ENCODE data around the gene MXD4.
"Not testable (repeated sequence)": the region's sequence is repeated elsewhere in the genome, so short reads cannot be mapped to it uniquely, and the experiment has no call there.

The MXD4 gene

DNA sequence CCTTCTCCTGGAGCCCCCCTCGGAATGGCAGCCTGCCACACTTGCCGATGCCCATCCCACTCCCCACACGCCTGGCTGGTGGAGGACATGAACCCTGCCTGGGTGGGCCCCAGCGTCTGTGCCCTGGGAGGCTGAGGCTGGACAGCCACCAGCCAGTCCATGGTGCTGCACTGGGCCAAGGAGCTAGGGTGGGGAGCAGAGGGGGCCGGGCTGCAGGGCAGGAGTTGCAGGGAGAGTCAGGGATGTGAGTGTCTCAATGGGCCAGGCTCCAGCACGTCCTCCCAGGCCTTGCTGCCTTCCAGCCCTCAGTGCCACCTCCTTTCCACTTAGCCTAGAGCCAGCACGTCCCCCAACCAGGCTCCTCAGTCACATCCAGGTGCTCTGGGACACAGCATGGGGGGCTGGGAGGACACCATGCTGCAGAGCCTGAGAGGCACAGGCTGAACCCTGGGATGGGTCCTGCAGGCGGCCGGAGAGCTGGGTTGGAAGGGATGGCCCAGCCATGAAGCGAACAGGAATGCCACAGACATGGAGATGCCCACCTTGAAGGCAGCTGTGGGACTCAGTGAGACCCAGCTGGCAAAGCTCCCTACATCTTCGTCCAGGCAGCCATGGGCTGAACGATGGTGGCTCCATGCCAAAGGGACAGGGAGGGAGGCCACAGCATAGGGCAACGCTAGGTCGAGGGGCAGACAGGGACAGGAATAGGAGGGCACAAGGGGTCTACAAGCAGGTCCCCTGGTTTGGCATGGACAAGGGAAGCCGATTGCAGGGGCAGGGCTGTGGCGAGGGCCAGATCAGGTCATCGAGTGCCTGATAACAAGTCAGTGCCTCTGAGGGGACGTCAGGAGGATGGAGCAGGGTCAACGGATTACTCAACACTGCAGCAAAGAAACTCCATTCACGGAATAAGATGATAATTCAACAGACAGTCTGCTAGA is 30.1 kb upstream of the MXD4 start:
- no peak for DNase-seq

GRCh38 chr4:2290974-2291704 is 29.2 kb upstream of the MXD4 start:
- DNase-seq, result peak; percentile 62

GRCh38 chr4:2290488-2290887 is 28.6 kb upstream of the MXD4 start:
- DNase-seq, result no peak

GRCh38 chr4:2289955-2290333 is 28.0 kb upstream of the MXD4 start:
- no peak for DNase-seq

GRCh38 chr4:2289311-2289954 is 27.5 kb upstream of the MXD4 start:
- no peak for DNase-seq

DNA sequence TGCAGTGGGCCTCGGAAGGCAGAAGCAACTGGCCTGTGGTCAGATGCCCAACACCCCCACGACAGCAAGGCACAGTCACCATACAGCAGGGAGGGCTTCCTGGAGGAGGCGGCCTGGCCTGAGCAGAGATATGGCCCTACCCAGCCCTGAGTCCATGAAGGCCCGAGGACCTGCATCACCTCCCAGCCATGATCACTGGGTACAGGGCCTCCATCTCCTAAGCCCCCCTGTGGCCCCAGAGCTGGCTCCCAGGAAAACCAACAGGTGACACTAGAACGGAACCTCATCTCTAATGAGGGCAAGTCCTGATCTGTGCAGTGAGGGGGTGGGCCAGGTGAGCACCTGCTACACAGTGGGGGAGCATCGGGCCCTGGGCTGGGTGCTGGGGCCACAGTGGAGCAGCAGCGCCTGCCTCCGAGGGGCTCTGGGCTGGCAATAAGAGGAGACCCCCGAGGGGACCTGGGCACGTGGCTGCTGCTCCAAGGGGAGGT is 26.2 kb upstream of the MXD4 start:
- DNase-seq, result no peak

DNA sequence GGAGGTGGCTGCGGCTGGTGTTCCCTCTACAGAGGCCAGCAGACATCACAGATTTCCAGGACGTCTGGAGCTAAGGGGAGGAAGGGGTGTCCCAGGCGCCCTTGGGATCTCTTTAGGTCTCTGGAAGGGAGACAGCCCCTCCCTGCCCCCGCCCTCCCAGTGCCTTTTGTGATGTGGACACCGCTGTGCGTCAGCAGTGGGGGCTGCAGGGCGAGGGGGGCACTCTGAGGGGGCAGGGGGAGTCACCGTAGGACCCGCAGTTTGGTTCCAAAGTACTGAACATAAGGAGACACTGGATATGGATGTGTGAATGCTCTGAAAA is 25.6 kb upstream of the MXD4 start:
- no peak for DNase-seq

- no peak for DNase-seq
These were observed 25.1 kb upstream of the MXD4 start for GRCh38 chr4:2286904-2287593.

DNA sequence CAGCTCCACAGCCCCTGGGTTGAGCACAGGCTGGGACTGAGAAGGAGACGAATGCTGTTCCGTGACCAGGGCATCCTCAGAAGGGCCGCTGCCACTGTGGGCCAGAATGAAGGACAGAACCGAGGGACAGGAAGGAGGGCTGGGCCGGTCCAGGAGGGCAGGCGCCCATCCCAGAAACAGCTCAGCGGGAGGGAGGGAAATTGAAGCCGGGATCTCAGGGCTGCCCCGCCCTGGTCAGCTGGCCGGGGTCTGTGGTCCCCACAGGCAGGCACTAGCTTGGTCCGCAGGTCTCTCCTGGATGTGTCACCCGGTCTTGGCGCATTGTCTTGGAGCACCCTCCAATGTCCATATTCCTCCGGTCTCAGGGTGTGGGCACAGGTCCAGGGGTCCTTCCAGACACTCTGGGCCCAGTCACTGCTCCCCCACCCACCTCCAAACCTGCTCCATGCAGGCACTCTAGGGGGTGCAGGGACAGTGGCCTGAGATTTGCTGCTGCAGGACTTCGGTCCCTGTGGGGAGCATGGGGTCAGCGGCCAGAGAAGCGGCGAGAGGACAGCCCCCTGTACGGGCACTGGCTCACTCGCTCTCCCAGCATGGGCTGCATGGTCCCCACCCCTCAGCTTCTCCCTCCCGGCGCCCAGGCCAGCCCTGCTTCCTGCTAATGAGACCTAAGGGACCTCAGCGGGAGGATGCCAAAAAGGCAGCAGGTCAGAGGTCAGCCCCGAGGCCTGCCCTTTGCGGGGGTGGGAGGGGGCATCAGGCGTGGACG is 23.9 kb upstream of the MXD4 start:
- no peak for DNase-seq

DNA sequence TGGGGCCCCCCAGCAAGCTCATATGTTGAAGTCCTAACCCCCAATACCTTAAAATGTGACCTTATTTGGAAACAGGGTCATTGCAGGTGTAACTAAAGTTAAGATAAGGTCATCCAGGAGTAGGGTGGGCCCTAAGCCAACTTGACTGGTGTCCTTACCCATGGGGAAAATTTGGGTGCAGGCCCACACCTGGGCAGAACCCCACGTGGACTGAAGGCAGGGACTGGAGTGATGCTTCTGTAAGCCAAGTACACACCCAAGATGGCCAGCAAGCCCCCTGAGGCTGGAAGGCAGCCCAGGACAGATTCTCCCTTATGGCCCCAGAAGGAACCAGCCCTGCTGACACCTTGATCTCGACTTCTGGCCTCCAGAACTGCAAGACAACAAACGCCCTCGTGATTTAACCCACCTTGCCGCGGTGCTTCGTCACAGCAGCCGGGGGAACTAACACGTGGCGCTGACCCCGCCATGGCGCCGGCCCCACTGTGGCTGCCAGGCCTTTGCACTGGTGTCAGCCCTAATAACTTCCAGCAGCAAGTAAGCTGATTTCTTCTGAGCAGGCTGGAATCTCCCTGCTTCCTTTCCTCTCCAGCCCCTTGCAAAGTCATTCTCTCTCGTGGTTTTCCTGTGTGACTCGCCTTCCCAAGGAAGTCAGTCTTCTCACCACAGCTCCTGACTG is 23.2 kb upstream of the MXD4 start:
- no peak for DNase-seq

DNA sequence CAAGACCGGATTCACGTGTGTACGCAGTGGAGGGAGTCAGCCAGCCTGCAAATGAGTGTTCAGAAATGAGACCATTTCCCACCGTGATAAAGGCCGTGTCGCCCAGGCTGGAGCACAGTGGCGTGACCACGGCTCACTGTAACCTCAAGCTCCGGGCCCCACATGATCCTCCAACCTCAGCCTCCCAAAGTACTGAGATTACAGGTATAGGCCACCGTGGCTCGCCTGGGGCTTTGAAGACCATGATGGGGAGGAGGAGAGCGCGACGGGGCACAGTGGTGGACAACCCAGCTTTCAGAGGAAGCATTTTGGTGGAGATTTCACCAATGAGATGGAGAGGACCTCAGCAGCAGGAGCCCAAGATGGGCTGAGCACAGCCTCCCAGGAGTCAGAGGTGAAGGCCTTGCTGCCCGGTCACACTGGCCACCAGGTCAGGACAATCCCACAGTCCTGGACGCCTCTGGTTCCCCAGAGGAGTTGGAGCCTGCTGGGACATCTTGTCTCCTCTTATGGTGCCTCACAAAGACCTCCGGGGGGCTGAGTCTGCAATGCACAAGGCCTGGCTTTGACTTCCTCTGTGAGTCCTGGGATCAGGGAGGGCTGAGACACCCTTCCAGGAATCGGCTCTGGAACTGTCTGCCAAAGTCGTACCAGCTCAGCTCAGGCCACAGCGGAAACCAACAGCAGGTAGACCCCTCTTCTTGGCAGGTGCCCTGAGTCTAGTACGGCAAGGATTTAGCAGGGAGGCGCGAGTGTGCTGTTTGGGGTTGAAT is 22.4 kb upstream of the MXD4 start:
- DNase-seq, result no peak

DNA sequence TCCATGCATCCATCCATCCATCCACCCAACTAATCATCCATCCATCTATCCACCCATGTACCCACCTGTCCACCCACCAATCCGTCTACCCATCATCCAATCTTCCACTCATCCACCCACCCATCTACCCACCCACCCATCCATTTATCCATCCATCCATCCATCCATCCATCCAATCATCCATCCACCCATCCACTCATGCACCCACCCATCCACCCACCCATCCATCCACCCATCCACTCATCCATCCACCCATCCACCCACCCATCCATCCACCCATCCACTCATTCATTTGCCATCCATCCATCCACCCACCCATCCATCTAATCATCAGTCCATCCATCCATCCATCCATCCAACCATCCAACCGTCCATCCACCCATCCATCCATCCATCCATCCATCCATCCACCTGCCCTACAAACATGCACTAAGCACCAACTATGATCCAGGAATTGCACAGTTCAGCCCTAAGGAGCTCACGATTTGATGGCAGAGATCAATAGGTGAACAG is 21.3 kb upstream of the MXD4 start:
- DNase-seq, result no peak

GRCh38 chr4:2281575-2282343 is 19.9 kb upstream of the MXD4 start:
- peak; percentile 64 for DNase-seq

DNA sequence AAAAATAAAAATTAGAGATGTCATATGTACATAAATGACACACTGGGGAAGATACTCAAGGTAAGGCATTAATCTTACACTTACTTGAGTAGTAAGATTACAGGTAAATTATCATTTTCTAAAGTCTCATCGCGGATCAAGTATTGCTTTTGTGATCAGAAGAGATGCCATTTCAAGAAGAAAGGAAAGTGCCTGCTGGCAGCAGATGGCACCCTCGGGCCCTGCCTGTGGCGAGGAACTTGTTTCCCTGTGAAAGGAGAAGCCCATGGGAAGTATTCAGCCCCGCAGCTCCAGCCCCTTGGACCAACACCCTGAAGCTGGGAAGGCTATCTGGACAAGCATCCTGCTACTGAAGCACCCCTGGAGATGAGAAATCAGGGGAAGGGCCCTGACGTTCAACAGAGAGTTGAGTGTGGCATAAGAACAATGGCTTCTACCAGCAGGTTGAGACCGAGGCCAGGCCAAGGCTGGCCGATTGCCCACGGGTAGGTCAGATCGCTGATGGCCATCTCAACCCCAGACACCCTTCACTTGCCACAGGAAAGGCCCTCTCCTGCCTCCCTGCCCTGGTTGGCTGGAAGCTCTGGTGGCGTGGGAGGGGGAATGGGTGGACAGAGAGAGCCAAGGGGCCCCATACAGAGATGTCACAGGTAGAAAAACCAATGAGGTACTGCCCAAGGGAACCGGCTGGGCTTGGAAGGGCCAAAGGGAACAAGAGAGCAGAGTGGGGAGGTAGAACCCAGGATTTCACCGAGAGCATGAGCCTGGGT is 18.8 kb upstream of the MXD4 start:
- no peak for DNase-seq

DNA sequence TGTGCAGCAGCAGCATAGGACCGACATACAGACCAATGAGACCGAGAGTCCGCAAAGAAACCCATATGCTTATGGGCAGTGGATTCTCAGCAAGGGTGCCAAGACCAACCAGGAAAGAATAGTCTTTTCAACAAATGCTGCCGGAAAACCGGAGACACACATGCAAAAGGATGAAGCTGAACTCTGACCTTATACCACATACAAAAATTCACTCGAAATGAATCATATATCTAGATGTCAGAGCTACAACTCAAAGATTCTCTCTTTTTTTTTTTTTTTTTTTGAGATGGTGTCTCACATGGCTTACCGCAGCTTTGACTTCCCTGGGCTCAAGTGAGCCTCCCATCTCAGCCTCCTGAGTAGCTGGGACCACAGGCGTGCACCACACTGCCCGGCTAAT is 16.0 kb upstream of the MXD4 start:
- DNase-seq, result no peak

DNA sequence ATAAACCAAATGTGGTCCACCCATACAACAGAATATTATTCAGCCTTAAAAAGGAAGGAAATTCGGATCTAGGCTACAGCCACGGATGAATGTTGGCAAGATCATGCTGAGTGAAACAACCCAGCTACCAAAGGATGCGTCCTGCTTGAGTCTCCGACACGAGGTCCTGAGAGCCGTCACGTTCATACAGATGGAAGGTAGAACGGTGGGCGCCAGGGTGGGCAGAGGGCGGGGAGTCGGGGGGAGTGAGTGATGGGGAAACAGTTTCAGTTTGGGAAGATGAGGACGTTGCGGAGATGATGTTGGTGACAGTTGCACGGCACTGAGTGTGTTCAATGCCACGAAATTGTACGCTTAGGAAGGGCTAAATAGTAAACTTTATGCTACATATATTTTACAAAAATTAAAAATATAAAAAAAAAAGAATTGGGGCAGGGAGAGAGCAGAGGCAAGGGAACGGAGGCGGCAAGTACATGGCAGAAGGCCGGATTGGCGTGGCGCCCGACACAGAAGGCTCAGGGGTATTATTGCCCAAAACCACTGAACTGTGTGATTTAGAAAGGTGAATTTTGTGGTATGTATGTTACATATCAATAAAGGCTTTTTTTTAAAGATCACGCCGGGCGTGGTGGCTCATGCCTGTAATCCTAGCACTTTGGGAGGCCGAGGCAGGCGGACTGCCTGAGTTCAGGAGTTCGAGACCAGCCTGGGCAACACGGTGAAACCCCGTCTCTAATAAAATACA is 14.8 kb upstream of the MXD4 start:
- DNase-seq, result no peak

DNA sequence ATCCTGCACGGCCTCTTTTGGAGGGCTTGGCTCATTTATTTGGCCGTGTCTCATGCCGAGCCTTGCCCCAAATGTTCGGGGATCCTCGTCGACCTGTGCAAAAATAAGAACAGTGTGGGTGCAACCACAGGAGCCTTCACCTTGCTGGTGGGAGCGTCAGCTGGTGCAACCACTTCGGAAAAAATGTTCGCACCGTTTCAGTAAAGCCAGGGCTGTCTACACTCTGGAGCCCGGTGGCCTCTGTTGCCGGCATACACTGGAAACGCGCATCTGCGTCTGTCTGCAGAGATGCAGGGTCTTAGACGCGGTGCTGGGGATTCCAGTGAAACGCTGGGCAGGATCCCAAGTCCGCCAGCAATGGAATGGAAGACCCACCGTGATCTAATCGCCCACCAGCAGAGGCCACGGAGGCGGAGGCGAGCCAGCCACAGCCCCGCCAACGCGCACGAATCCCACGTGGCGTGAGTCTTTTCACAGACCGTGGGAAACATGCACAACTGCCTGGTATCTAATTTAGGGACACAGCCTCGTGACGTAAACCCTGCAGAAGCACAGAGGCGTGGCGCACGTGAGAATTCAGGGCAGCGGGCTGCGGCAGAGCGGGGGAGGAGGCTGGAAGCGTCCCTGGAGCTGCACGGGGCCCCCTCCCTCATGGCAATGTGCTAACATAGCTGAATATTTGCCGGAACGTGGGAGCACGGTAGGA is 13.8 kb upstream of the MXD4 start:
- DNase-seq, result no peak

- not testable (repeated sequence) for DNase-seq
These were observed 13.1 kb upstream of the MXD4 start for GRCh38 chr4:2275044-2275397.
